ENCODE results near the gene TMEM253. TPM values are rescaled to one million over a fixed set of nuclear protein-coding genes. Genes with fewer than 3 reads are reported as not detected.

Gene TMEM253
- total and polyA plus RNA-seq, 9 of the 15 experiments (the other 6 are each of a cell fraction or from before 2014, with no cell fraction given), result 0.11 to 0.61 (median 0.26) TPM; not detected in 3

DNA sequence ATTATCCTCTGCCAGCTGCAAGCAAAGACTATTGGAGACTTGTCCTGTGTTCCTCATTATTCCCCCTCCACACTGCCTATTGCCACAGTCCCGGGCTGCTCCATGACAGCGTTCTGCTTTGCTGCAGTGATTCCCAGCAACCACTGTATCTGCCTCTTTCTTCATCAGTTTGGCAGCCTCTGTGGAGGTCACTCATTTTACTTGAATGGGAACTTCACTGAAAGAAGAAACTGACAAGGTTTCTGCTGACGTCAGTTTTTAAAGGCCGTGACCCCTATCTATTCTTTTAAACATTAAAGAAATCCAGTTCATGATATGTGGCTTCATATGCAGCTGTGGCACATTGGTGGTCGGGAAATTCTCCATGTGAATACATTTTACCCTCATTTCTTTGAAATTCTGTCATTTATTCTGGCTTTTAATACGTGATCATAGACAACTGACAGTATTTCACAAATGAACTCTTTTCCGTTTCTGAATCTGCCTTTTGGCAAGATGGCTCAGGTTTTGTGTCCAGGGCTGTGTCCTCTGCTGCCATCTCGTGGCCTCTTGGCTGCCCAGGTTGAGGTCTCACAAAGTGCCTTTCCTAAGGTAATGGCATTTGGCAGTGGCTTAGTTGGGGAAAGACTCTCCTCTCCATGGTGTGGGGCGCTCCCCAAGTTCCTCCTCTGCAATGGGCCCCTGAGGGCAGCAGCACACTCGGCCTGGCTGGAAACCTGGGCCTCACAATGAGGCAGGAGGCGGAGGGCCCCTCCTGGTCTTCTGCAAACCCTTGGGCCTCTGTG, 5.8 kb downstream of the TMEM253 start (continued):
- TF ChIP-seq ZNF444 (CRISPR knock-in tag; IDR thresholded peaks at IDR 0.05), result no peak
- TF ChIP-seq ZNF239 (CRISPR knock-in tag; IDR thresholded peaks at IDR 0.05), result 0 out of 2 replicates have a peak, but pooled peaks have one; percentile 20
- no peak for TF ChIP-seq BCOR (IDR thresholded peaks at IDR 0.05)
- 0 out of 2 replicates have a peak, but pooled peaks have one; percentile 25 for TF ChIP-seq HDGF (IDR thresholded peaks at IDR 0.05)
- no peak for TF ChIP-seq STAT6 (CRISPR knock-in tag; IDR thresholded peaks at IDR 0.05)
- TF ChIP-seq JUND (IDR thresholded peaks at IDR 0.05; ENCODE audit: borderline replicate concordance, low read depth, low read length), result 0 out of 2 replicates have a peak, but pooled peaks have one; percentile 19
- TF ChIP-seq JUND (tag; IDR thresholded peaks at IDR 0.05; ENCODE audit: borderline replicate concordance, low read depth, low read length), result peak; percentile 51; the same call in 1 of the 3 replicates

Measured in K562 (cell line).